ENCODE measurements around the gene FABP6. TPM values are rescaled to one million over a fixed set of nuclear protein-coding genes. Genes with fewer than 3 reads are reported as not detected.

The FABP6 gene
- total RNA-seq, 1 donor from 2014 or later, result 0.85 TPM

GRCh38 chr5:160227012-160227411 lies 2.3 kb upstream of the FABP6 start:
- no peak for TF ChIP-seq CTCF (conservative IDR thresholded peaks at IDR 0.05)
- Mint-ChIP-seq H3K27me3 (peaks cover 3% of the 10 kb centered on the region), H3K9me3 (no peaks in the 10 kb centered on the region), H3K36me3 (no peaks in the 10 kb centered on the region), H3K27ac (no peak overlapping the region), H3K4me1 (ENCODE audit: unreplicated experiment) (no peaks in the 10 kb centered on the region), H3K4me3 (no peak overlapping the region)
- DNase-seq (ENCODE audit: extremely low spot score, unreplicated experiment), result no peak

GRCh38 chr5:160230686-160231527 lies 1.6 kb downstream of the FABP6 start:
- no peak overlapping the region for H3K4me3 Mint-ChIP-seq
- H3K36me3 Mint-ChIP-seq, result no peaks in the 10 kb centered on the region
- TF ChIP-seq CTCF (conservative IDR thresholded peaks at IDR 0.05), result no peak
- no peaks in the 10 kb centered on the region for H3K9me3 Mint-ChIP-seq
- DNase-seq (ENCODE audit: extremely low spot score, unreplicated experiment), result no peak
- peaks cover 3% of the 10 kb centered on the region for H3K27me3 Mint-ChIP-seq
- H3K4me1 Mint-ChIP-seq (ENCODE audit: unreplicated experiment), result no peaks in the 10 kb centered on the region
- no peak overlapping the region for H3K27ac Mint-ChIP-seq

GRCh38 chr5:160231783-160232342 lies 2.6 kb downstream of the FABP6 start:
- no peak for DNase-seq (ENCODE audit: extremely low spot score, unreplicated experiment)
- H3K4me1 Mint-ChIP-seq (ENCODE audit: unreplicated experiment), result no peaks in the 10 kb centered on the region
- H3K36me3 Mint-ChIP-seq, result no peaks in the 10 kb centered on the region
- H3K9me3 Mint-ChIP-seq, result no peaks in the 10 kb centered on the region
- TF ChIP-seq CTCF (conservative IDR thresholded peaks at IDR 0.05), result no peak
- H3K27me3 Mint-ChIP-seq, result peaks cover 3% of the 10 kb centered on the region
- no peak overlapping the region for H3K4me3 Mint-ChIP-seq
- H3K27ac Mint-ChIP-seq, result no peak overlapping the region

GRCh38 chr5:160233215-160233614 lies 3.9 kb downstream of the FABP6 start:
- Mint-ChIP-seq H3K9me3 (no peaks in the 10 kb centered on the region), H3K27ac (no peak overlapping the region), H3K4me1 (ENCODE audit: unreplicated experiment) (no peaks in the 10 kb centered on the region), H3K36me3 (no peaks in the 10 kb centered on the region), H3K27me3 (peaks cover 3% of the 10 kb centered on the region), H3K4me3 (no peak overlapping the region)
- DNase-seq (ENCODE audit: extremely low spot score, unreplicated experiment), result no peak
- no peak for TF ChIP-seq CTCF (conservative IDR thresholded peaks at IDR 0.05)

GRCh38 chr5:160235731-160236130 lies 6.4 kb downstream of the FABP6 start:
- Mint-ChIP-seq H3K27ac (no peak overlapping the region), H3K4me3 (no peak overlapping the region), H3K4me1 (ENCODE audit: unreplicated experiment) (peaks cover 5% of the 10 kb centered on the region), H3K27me3 (no peaks in the 10 kb centered on the region), H3K36me3 (no peaks in the 10 kb centered on the region), H3K9me3 (no peaks in the 10 kb centered on the region)
- DNase-seq (ENCODE audit: extremely low spot score, unreplicated experiment), result no peak
- TF ChIP-seq CTCF (conservative IDR thresholded peaks at IDR 0.05), result no peak

All from type B pancreatic cell (in vitro differentiated cells).